Measurements from ENCODE around the gene ADA.
"Not testable (repeated sequence)": the region's sequence is repeated elsewhere in the genome, so short reads cannot be mapped to it uniquely, and the experiment has no call there.

Gene ADA

GRCh38 chr20:44651684-44652423, at the start of gene ADA:
Gene ADA, minus strand, starts transcription at chr20:44651699. Its CDS starts 92 bp downstream, at chr20:44651607.
- DNase-seq (ENCODE audit: low spot score): peak; percentile 76
- FAIRE-seq: no peak

GRCh38 chr20:44700306-44700705, 48.8 kb upstream of the ADA start:
- DNase-seq (ENCODE audit: low spot score) (no peak), FAIRE-seq (no peak)

GRCh38 chr20:44698351-44698750, 46.9 kb upstream of the ADA start:
- DNase-seq (ENCODE audit: low spot score): no peak
- FAIRE-seq: no peak

GRCh38 chr20:44697041-44697440, 45.5 kb upstream of the ADA start:
- DNase-seq (ENCODE audit: low spot score); FAIRE-seq: not testable (repeated sequence)

DNA sequence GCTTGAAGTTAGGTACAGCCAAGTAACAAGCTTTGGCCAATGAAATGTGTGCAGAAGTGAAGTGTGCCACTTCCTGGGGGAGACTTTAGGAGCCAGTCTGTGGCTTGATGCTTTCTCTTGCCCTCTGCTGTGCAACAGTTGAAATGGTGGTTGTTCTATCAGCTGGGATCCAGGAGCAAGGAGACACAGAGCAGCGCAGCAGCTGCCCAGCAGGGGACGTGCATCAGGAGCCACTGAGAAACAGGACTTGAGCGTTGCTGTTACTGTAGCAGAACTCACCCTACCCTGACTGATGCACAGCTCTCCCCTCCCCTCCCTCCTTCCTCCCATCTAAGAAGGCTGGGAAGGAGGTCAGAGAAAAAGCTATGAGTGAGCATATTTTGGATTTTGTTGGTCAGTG, 44.8 kb upstream of the ADA start:
- no peak for DNase-seq (ENCODE audit: low spot score)
- FAIRE-seq: no peak

DNA sequence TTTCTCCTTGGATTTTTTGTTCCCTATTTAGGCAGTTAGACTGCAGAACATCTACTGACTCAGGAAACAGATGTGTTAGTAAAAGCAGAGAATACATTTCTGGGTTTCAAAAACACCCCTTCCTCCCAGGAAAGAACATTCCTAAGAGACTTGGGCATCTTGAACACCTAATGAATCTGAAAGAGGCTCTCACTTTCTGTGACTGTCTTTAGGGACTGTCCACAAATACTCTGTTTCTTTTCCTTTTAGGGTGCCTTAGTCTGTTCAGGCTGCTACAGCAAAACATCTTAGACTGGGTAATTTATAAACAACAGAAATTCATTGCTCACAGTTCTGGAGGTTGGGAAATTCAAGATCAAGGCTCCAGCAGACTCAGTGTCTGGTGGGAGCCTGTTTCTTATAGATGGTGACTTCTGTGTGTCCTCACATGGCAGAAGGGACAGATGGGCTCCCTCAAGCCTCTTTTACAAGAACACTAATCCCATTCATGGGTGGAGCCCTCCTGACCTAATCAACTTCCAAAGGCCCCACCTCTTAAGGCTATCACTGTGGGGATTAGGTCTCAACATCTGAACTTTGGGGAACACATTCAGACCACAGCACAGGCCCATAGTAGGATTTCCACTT, 44.3 kb upstream of the ADA start:
- no peak for FAIRE-seq
- DNase-seq (ENCODE audit: low spot score): no peak

GRCh38 chr20:44695295-44695673, 43.8 kb upstream of the ADA start:
- FAIRE-seq (no peak), DNase-seq (ENCODE audit: low spot score) (no peak)

DNA sequence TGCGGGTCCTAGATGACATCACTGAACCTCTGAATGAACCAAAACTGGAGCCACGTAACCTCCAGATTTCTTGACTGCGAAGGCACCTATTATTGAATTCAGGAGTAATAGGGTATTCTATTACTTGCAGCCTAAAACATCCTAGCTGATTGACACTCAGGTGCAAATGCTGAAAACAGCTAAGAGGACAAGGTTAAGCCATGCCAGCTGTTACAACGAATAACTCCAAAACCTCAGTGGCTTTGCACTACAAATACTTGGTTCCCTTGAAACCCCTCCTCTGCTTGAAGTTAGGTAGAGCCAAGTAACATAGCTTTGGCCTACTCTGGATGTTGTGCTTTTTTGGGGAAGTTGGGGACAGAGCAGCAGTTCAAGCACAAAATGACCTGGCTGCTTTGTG, 42.7 kb upstream of the ADA start:
- DNase-seq (ENCODE audit: low spot score) (no peak), FAIRE-seq (no peak)

DNA sequence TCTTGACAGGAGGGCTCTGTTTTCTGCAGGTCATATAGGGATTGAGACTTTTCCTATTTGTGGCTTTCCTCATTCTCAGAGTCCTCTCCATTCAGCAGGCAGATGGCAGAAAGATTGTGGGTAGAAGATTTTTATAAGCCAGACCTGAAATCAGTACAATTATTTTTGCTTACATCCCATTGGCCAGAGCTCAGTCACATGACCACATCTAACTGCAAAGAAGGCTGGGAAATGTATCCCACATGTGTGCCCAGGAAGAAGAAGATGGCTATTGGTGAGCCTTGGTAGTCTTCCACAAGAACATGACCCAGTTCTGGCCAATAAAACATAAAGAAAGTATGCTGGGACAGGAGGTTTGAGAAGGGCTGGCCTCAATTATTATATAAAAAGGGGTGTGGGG, 42.1 kb upstream of the ADA start:
- no peak for DNase-seq (ENCODE audit: low spot score)
- no peak for FAIRE-seq

DNA sequence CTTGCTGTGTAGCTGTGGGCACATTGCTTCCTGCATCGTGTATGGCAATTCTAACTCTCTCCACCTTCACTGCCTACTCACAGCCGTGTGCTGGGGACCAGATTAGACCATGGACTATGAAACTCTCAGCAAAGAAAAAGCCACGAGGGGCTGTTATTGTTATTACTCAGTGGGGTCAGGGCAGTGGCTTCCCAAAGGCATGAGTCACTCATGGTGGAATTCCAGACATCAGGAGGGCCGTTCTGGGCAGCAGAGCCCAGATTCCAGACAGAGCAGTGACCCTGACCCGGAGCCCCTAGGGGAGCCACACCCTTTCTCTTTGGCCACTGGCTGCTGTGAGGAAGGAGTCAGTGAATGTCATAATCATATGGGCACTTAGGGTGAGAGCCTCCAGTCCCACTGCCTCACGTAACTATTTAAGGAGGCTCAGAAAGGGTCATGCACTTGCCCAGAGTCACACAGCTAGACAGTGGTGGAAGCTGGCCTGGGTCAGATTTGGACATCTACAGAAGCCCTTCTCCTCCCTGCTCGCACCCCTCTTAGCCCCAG, 41.5 kb upstream of the ADA start:
- no peak for FAIRE-seq
- peak; percentile 92 for DNase-seq (ENCODE audit: low spot score)

DNA sequence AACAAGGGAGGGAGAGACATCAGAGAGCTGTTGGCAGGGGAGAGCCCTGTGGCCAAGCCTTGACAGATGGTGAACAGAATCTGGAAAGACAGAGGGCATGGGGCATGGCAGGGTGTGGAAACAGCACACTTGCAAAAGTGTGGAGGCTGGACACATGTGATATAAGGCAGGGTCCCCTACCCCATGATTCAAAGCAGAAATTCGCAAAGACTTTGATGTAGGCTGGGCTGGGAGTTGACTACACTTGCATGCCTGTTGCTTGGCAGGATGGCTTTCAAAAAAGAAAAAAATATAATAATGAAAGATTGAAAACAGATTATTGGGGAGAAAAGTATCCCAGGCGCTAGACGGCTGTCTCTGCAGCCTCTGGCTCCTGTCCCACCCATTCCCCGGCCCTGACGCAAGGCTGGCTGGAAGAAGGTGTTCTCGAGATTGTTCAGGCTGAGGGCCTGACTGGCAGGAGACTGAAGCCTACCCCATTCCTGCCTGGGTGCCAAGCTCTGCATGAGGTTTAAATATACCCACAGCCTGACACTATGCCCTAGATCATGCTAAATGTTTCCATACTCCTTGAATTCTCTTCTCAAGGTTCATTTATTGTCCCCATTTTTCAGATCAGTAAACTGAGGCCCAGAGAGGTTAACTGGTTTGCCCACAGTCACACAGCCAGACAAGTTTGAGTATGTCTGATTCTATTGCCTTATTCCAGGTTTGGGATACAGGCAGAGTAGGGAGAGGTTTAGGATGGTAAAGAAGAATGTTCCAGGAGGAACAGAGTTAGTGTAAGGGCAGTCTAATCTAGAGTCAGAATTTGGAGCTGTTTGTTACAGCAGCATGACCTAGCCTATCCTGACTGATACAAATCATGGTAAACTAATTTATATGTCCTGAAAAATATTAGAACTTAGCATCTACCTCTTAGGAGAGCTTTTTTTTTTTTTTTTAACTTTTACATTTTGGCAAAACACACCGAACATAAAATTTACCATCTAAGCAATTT, 40.2 kb upstream of the ADA start:
- no peak for DNase-seq (ENCODE audit: low spot score)

DNA sequence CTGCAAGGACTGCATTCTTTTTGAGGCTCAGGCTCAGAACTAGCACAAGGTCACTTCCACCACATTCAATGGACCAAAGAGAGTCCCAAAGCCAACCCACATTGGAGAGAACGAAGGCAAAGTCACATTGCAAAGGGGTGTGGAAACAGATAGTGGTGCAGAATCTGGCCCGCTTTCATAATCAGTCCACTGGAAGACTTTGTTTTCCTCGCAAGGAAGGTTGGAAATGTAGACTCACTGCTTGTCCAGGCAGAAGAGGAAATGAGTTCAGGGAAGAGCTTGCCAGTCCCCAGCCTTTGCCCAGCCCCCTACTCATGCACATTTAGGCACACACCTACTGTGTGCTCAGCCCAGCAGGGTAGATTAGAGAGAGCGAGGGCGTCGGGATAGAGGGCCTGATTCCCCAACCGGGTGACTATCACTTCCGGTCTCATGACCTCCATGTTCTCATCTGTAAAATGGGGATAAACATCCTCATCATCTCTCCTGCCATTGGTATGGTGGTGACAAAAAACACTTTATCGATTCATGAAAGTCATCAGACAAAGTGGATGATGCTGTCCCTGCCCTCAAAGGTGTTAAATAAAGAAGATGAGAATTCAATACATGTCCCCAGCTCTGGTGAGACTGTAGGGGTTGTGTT, 39.4 kb upstream of the ADA start:
- no peak for FAIRE-seq
- no peak for DNase-seq (ENCODE audit: low spot score)

More for the DNA sequence above, 40.2 kb upstream of the ADA start:
- no peak for FAIRE-seq

DNA sequence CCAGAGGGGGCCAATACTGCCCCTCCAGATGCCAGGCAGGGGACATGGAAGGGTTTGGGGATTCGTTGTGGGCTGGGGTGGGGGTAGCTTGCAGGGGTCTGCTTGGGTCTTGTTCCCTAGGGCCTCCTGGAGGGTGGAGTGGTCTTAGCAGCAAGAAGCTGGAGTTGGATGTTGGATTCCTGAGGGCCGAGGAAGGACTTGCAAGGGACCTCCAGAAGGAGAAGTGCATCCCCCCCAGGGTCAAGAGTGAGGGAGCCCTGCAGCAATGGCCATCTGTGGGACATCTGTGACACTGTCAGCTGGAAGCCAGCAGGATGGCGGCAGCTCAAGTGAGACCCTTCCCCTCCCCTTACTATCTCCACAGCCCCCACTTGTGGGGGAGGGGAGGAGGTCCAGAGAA, 38.3 kb upstream of the ADA start:
- FAIRE-seq: no peak
- DNase-seq (ENCODE audit: low spot score): no peak

DNA sequence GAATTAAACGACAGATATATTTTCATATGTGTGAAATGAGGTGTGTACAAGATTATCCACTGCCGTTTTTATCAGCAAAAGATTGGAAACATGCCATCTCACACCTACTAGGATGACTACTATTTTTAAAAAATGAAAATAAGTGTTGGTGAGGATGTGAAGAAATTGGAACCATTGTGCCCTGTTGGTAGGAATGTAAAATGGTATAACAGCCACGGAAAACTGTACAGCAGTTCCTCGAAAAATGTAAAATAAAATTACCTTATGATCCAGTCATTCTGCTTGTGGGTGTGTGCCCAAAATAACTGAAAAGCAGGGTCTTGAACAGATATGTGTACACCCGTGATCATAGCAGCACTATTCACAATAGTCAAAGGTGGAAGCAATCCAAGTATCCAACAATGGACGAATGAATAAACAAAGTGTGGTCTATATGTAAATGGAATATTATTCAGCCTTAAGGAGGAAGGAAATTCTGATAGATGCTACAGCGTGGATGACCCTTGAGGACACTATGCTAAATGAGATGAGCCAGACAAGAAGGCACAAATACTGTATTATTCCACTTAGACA, 36.6 kb upstream of the ADA start:
- no peak for FAIRE-seq
- DNase-seq (ENCODE audit: low spot score): no peak

- no peak for FAIRE-seq
Measured at GRCh38 chr20:44686934-44687333, 35.4 kb upstream of the ADA start.

GRCh38 chr20:44684047-44684967, 32.8 kb upstream of the ADA start:
- DNase-seq (ENCODE audit: low spot score): no peak
- no peak for FAIRE-seq

More at GRCh38 chr20:44686934-44687333, 35.4 kb upstream of the ADA start:
- DNase-seq (ENCODE audit: low spot score): no peak

- DNase-seq (ENCODE audit: low spot score) (peak; percentile 89), FAIRE-seq (no peak)
Measured at GRCh38 chr20:44683263-44684046, 32.0 kb upstream of the ADA start.

- FAIRE-seq (no peak), DNase-seq (ENCODE audit: low spot score) (no peak)
Measured at GRCh38 chr20:44681796-44682566, 30.5 kb upstream of the ADA start.

Measured in urothelium cell line (cell line).